Stimulated activated CD4-positive, alpha-beta T cell treated with anti-CD3 and anti-CD28 coated beads, Interleukin-1b, Interleukin-23, amount 100 ng/mL, for 4 hours (primary cell): ENCODE data around the gene ATP11A.
"Not testable (repeated sequence)": the region's sequence is repeated elsewhere in the genome, so short reads cannot be mapped to it uniquely, and the experiment has no call there.

ENCODE experiments used
- DNase-seq, 2 donors: peaks; one replicate each; pipeline ENCODE4 v3.0.0-alpha.2; 2020; ENCODE audit warnings: low read depth in 2 of 2

Gene ATP11A

DNA sequence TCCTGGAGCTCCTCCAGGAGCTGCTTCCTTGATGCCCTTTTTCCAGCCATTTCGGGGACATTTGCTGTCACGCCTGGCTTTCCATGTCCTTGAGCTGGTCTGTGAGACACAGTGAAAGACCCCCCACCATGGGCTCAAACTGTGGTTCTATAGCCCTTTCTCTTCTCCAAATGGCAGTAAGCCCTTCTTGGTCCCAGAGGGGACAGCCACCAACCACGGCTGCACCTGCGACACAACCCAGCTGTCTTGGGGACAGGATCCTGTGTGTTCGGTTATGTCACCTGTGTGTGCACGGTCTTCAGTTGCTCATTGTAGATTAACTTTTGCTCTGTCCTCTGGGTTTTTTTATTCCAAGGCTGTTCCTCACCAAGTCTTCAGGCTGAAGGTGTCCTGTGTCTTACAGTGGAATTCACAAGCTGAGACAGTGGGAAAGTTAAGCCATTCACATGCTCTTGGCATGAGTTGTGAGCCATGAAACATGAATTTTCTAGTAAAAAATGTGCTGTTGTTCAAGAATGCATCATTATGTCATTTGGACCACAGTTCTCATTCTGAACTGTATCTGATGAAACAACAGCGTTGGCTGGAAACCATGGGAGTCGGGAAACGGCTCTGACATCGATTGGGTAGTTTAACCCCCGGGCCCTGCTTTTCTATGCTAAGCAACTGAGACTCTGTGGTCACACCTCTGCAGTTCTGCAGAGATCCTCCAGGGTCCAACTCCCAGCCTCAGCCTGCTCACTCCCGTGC lies 149.7 kb downstream of the ATP11A start:
- no peak for DNase-seq

DNA sequence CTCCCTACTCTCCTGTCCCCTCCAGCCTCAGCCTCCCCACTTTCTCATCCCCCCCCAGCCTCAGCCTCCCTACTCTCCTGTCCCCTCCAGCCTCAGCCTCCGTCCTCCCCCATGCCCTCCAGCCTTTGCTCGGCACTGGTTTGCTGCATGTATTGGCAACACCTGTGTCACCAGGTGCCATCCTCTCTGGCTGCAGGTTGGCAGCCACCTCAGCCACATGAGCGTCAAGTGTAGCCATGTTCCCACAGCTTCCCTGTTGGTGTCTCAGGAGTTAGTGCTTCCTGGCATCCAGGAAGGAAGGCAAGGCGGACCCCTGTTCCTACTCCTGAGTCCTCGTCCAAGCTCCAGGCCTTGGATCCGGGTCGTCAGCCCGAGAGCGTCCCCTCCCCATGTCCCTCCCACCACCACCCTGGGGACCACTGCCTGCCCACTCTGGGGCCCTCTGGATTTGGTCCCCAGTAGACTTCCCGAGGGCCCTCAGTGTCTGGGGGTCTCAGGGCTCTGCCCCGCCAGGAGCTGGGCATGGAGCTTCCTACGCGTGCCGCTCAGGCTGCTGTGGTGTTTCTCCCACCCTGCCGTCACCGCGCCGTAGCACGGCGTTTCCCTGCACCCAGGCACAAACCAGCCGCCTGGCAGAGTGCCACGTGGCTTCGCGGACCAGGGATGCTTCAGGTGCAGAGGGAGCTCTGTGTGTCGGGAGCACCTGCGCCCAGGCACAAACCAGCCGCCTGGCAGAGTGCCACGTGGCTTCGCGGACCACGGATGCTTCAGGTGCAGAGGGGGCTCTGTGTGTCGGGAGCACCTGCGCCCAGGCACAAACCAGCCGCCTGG lies 150.8 kb downstream of the ATP11A start:
- no peak for DNase-seq

DNA sequence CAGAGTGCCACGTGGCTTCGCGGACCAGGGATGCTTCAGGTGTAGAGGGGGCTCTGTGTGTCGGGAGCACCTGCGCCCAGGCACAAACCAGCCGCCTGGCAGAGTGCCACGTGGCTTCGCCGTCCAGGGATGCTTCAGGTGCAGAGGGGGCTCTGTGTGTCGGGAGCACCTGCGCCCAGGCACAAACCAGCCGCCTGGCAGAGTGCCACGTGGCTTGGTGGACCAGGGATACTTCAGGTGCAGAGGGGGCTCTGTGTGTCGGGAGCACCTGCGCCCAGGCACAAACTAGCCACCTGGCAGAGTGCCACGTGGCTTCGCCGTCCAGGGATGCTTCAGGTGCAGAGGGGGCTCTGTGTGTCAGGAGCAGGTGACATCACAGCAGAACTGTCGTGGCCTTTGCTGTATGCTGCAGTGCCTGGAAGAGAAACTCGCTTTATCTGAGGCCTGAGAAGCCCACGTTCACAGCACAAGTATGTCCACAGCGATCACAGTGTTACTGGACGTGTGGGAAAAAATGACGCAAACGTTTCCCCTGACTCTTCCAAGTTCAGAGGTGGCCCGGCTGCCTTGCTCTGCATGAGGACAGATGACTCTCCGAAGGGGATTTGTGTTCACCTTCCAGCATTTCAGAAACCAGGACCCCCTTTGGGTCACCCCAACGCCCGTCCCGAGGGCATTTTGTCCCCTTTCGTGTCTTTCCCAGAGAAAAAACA lies 151.6 kb downstream of the ATP11A start:
- DNase-seq: not testable (repeated sequence)

DNA sequence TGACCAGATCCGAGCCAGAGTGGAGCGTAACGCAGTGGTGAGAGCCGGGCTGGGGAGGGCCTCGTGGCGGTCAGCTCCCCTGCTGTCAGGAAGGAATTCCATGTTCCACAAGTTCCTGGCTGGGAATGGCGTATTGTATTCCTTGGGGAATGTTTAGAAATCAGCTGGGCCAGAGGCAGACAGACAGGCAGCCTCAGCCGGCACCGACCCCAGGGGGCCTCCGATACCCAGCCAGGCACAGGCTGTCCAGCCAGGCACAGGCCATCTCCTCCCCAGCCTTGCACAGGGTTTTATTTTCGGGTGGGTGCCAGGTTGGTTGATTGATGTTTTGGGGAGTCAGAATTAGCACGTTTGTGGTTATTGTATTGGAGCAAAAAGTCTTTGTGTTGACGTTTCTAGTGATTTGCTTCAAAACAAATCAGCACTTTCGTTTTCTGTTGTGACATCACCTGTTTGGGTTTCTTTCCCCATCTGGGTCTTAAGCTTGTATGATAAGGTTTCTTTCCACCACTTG lies 152.6 kb downstream of the ATP11A start:
- DNase-seq: no peak

DNA sequence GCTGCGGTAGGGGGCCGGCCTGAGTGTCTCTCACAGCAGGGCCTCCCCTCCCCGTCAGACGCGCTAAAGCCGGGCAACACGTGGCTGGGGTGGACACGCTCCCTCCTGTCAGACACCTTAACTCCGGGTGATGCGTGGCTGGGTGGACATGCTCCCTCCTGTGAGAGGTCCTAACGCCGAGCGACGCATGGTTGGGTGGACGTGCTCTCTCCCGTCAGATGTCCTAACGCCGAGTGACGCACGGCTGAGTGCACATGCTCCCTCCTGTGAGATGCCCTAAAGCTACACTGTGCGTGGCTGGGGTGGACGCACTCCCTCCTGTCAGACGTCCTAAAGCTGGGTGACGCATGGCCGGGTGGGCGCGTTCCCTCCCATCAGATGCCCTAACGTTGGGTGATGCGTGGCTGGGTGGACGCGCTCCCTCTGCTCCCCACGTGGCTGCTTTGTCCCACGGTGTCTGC lies 153.1 kb downstream of the ATP11A start:
- no peak for DNase-seq

DNA sequence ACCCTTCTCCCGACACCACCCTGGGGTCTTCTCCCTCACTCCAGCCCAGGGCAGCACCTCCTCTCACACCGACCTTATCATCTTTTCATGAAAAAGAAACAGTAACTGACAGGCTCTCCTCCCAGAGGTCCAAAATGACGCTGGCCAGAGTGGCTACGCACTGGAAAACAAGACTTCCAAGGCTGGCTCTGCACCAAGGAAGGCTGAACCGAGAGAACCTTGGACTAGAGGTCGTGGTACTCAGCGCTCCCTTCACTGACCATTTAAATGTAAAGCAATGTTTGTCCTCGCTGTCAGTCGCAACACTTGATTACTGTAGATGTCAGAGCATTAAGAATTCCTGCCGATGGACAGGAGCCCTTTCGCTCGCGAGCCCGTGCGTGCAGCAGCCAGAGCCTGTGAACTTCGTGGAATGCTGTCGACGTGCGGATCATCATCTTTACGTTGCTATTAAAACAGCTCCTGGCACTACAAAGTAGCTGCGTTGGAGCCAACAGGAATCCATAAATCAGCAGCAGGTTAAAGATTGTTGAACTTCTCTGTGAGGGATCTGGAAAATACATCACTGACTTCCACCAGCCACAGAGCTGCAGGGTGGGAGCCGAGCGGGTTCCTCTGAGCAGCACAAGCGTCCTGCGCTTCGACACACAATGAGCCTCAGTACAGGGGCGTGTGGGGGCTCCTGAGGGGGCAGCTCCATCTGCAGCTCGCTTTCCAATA lies 153.7 kb downstream of the ATP11A start:
- DNase-seq: no peak

DNA sequence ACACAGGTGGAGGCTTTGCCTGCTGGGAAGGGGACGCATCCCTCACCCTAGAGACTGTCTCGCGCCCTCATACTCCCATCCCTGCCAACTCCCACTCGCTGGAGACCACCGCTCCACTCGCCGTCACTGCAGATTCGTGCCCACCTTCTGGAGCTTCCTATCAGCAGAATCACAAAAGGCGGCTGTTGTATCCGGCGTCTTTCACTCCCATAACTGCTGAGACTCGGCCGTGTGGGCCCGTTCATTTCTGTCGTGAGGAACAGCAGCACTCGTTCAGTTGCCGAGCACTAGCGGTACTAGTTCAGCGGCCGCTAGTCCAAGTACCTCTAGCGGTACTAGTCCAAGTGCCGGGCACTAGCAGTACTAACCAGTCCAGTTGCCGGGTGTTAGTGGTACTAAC lies 154.6 kb downstream of the ATP11A start:
- DNase-seq: no peak

DNA sequence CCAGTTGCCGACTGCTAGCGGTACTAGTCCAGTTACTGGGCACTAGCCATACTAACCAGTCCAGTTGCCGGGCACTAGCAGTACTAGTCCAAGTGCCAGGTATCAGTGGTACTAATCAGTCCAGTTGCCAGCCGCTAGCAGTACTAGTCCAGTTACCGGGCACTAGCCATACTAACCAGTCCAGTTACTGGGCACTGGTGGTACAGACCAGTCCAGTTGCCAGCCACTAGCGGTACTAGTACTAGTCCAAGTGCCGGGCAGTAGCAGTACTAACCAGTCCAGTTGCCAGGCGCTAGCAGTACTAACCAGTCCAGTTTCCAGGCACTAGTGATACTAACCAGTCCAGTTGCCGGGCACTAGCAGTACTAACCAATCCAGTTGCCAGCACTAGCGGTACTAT lies 155.0 kb downstream of the ATP11A start:
- no peak for DNase-seq

DNA sequence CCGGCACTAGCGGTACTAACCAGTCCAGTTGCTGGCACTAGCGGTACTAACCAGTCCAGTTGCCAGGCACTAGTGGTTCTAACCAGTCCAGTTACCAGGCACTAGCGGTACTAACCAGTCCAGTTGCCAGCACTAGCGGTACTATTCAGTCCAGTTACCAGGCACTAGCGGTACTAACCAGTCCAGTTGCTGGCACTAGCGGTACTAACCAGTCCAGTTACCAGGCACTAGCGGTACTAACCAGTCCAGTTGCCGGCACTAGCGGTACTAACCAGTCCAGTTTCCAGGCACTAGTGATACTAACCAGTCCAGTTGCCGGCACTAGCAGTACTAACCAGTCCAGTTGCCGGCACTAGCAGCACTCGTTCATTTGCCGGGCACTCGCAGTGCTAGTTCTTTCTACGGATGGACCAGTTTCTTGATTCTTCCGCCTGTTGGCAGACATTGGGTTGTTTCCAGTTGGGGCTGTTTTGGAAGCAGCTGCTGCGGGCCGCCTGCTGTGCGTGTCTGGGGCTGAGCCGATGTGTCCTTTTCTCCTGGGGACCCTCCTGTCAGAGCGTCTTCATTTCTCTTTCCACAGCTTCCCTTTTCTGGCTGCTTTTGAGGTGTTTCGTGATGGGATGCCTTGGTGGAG lies 155.8 kb downstream of the ATP11A start:
- no peak for DNase-seq

DNA sequence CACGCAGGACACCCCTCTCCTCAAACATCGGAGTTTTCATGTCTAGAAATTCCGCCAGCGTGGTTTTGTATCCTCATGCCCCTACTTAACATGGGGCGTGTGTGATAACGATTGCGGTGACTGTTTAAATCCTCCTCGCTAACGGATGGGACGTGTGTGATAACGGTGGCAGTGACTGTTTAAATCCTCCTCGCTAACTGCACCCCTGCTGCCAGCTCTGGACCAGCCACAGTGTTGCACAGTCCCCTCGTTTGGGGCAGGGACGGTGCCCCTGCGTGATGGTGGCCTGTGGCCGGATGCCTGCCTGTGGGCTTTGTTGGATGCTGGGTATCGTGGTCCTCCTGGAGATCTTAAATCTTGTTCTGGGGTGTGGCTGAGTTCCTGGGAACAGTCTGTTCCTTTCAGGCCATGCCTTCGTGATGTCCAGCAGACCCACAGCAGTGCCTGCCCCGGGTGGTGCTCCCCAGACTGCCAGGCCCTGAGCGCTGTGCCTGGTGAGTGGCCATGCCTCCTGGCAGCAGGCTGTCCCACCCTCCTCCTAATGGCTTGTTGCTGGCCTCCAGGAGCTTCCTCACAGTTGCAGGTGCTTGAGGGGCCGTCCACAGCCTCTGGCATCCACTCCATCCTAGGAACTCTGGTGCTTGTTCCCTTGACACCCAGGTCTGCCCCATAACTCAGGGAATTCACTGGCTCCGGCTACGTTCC lies 156.7 kb downstream of the ATP11A start:
- no peak for DNase-seq

DNA sequence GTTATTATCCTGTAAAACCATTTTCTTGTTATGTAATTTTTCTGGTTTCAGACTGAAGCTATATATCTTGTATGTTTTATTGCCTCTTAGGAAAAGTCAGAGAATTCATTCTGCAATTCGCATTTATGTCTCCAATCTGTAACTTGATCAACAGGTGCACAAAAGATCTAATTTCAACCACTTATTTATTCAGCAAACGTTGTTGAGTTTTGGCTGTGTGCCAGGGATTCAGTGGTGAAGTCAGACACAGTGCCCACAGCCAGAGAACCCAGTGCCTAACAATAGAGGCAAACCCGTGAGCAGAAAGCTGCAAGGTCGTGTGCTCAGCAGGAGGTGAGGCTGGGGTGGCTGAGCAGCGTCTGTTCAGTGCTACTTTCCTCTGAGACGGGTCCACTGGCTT lies 159.7 kb downstream of the ATP11A start:
- no peak for DNase-seq

DNA sequence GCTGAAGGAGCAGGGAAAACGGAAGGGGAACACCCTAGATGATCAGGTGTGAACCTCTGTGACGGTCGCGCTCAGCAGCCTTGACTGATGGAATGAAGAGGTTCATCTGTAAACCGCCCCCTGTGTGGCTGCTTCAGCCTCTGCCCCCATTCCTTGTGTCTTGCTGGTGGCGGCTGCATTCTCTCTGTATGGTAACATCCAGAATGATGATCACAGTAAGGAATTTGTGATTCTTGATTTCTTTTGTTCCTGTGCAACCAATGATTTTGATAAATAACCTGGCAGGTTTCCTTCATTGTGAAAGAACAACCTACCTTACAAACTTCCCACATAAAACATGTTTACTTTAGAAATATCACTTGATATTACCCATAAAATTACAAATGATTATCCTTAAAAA lies 160.4 kb downstream of the ATP11A start:
- no peak for DNase-seq

DNA sequence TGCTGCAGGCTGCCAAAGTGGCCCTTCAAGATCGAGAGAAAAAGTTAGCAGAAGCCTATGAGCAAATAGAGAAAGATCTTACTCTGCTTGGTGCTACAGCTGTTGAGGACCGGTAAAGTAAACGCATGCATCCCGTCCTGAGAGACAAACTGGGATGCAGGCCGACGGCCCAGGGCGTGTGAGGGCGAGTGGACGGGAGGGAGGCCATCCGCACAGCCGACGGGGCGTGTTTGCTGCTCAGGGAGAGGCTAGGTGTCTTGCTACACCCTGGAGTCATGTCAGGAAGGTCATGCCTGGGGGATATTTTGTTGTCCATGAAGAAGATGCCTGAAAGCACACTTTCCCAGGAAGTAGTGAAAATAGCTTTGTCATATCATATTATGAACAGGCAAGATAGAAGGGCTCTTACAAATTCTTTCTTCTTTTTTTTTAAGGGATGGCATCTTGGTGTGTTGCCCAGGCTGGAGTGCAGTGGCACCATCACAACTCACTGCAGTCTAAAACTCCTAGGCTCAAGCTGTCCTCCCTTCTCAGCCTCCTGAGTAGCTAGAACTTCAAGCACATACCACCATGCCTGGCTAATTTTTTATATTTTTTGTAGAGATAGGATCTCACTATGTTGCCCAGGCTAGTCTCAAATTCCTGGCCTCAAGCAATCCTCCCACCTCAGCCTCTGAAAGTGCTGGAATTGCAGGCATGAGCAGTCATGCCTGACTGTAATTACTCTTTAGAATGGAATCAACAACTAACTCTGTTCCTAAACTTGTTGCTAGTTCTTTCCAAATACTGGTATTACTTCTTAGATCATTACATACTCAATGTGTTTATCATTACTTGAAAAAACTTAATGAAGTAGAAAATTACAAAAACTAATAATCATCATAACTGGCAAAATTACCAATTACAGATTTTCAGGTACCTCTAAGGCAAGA lies 161.5 kb downstream of the ATP11A start:
- DNase-seq: no peak

DNA sequence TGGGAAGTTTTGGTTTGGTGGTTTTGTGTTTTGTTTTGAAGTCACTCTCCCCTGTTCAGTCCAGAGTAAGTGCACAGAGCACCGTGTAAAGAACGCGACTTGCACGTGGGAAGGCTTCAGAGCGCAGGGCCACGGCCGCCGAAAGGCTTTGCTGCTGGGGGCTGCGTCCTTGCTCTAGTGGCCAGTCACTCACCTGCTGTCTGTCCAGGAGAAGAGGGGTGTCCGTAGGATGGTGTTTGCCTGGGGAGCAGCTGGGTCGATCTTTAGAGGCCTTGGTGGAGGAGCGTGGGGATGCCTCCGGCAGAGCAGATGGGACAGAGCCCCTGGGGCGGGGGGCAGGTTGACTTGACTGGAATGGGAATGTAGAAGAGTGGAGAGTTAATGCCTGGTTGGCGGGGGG lies 162.6 kb downstream of the ATP11A start:
- no peak for DNase-seq

DNA sequence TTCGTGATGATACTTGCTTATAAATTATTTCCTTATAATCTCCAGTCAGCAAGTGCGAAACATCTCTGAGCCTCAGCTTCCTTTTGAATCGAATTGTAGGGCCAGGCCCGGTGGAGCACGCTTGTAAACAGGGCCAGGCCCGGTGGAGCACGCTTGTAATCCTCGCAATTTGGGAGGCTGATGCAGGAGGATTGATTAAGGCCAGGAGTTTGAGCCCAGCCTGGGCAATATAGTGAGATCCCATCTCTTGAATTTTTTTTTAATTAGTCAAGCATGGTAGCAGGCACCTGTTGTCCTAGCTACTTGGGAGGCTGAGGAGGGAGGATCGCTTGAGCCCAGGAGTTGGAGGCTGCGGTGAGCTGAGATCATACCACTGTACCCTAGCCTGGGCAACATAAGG lies 163.0 kb downstream of the ATP11A start:
- DNase-seq: no peak

DNA sequence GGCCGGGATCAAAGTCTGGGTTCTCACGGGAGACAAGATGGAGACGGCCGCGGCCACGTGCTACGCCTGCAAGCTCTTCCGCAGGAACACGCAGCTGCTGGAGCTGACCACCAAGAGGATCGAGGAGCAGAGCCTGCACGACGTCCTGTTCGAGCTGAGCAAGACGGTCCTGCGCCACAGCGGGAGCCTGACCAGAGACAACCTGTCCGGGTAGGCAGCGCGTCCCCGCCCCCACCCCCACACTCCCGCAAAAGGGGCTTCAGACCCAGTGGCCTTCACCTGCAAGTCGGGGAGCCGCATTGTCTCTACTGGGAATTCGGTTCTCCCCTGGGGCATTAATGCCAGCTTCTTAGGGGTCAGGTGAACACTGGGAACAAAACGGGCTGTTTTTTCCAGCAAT lies 164.5 kb downstream of the ATP11A start:
- no peak for DNase-seq

DNA sequence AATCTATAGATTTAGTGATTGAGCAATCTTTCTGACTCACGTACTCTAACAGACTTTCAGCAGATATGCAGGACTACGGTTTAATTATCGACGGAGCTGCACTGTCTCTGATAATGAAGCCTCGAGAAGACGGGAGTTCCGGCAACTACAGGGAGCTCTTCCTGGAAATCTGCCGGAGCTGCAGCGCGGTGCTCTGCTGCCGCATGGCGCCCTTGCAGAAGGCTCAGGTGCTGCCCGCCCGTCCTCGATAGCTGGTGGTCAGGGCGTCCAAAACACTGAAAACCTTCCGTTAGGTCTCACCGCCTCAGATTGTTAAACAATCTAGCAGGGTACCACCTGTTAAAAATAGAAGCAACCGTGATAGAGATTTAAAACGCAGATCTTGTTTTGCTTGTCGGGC lies 166.0 kb downstream of the ATP11A start:
- DNase-seq: no peak

DNA sequence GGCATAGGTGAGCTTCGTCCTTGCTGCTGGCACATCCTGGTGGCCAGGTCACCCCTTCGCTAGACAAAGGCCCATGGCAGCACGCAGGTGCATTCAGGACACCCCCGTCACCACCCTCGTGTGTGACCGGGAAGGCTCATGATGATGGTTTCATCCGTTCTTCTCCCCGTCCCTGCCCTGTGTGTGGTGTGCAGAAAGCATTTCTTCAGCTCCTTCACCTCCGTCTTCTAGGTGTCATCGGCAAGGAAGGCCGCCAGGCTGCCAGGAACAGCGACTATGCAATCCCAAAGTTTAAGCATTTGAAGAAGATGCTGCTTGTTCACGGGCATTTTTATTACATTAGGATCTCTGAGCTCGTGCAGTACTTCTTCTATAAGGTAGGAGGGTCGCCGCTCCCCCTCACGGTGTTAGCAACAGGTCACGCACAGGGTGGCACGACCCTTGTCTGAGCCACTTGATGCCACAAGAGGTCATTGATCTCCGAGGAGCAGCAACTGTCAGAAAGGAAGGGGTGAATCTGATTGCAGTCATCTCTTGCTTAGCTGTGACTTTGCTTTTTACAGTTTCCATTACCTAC lies 168.2 kb downstream of the ATP11A start:
- no peak for DNase-seq
